Measurements from ENCODE around the gene OBP2B.
"Not testable (repeated sequence)": the region's sequence is repeated elsewhere in the genome, so short reads cannot be mapped to it uniquely, and the experiment has no call there.

OBP2B gene

DNA sequence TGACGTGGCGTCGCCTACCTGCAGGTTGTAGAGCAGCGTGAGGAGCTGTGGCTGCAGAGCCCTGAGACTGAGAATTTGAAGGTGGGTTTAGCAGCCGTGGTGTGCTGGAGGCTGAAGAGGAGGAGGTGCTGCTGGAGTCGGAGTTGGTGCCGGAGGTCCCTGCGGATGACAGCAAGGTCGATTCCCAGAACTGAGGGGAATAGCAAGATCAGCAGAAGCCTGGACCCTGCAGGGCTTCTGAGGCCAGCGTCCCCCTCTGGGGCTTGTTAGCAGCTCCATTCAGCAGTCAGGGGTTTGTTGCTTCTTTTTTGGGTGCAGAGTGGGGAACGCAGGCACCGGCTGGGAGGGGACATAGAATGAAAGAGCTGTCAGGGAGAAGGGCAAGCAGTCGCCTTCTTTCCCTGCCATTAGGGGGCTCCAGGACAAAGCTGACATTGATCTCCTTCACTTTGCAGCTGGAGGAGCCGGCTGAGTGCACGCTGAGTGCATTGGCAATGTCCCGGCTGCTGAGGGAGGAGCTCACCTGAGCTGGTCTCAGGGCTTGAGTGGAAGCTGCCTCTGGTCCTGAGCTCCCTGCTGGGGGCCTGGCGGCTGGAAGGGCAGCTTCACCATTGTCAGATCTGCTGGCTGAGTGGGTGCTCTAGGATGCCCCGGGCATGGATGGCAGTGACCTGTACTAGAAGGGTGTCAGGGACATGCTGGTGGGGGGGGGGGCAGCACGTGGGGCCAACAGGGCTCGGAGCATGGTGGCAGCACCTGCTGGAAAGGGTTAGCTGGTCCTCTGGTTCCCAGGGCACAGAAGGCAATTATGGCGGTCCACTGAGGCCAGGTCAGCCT is 20.8 kb downstream of the OBP2B start:
- TF ChIP-seq POLR2A (IDR thresholded peaks at IDR 0.05; ENCODE audit: low read depth, low read length) = no peak
- no peak for FAIRE-seq
- no peak for DNase-seq (ENCODE audit: insufficient read length, low spot score)

DNA sequence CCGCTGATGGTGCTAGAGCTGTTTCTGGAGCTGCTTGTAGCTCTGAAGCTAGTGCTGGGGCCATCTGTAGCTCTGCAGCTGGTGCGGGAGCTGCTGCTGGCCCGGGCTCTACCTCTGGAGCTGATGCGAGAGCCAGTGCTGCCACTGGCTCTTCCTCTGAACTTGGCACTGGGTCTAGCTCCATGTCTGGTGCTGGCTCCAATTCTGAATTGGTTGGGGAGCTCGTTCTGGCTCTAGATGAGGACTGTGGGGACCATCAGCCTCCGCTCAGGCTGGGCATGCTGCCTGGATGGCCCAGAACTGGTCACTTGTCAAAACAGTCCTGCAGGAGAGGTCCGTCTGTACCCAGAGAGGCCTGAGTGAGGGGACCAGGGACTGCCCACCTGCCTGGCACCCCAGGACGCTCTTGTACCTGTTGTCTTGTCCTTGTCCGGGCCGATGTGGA is 21.5 kb downstream of the OBP2B start:
- no peak for FAIRE-seq
- DNase-seq (ENCODE audit: insufficient read length, low spot score) = no peak
- no peak for TF ChIP-seq POLR2A (IDR thresholded peaks at IDR 0.05; ENCODE audit: low read depth, low read length)

DNA sequence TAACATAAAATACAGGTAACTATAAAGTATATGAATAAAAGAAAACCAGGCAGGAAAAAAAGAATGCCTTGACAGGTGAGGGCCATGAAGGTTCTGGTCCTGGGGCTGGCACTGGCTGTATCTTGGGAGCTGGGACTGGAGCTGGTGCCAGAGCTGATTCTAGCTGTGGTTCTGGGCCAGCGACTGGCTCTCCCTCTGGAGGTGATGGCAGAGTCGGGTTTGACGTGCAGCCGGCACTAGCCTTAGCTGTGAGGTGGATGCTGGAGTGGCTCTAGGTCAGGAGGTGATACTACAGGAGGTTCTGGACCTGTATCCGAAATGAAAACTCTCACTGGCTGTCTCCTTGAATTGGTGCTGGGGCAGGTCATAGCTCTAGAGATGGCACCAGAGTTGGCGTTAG is 22.3 kb downstream of the OBP2B start:
- TF ChIP-seq POLR2A (IDR thresholded peaks at IDR 0.05; ENCODE audit: low read depth, low read length) = no peak
- DNase-seq (ENCODE audit: insufficient read length, low spot score) (no peak), FAIRE-seq (no peak)

DNA sequence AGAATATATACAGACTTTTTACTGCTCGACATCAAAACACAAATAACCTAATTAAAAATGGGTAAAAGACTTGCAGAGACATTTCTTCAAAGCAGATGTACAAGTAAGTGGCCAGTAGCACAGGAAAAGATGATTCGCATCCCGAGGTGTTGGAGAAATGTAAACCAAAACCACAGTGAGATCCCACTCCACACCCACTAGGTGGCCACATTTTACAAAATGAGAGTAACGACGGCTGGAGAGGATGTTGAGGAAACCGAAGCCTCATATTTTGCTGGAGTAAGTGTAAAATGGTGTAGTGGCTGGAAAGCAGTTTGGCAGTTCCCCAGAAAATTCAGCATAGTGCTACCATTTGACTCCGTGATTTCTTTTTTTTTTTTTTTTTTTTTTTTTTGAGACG is 24.1 kb downstream of the OBP2B start:
- DNase-seq (ENCODE audit: insufficient read length, low spot score) = peak; percentile 63
- FAIRE-seq = no peak
- no peak for TF ChIP-seq POLR2A (IDR thresholded peaks at IDR 0.05; ENCODE audit: low read depth, low read length)

DNA sequence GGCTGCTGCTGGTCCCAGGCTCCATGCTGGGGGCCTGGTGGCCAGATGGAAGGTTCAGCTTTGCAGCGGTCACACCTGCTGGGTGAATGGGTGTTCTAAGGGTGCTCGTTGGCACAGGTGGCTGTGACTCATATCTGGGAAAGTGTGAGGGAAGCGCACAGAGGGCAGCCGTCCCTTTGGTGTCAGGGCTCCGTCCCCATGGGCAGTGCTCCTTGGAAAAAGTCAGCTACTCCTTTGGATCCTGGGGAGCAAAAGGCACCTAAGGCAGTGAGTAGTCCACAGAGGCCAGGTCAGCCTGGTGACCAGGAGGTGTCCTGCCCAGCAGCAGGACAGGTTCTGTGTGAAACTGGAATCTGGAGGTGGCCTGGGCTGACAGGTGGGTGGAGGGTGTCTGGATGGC is 26.9 kb downstream of the OBP2B start:
- FAIRE-seq (no peak), DNase-seq (ENCODE audit: insufficient read length, low spot score) (no peak)
- no peak for TF ChIP-seq POLR2A (IDR thresholded peaks at IDR 0.05; ENCODE audit: low read depth, low read length)

GRCh38 chr9:133181561-133181960 is 27.5 kb downstream of the OBP2B start:
- FAIRE-seq (no peak), DNase-seq (ENCODE audit: insufficient read length, low spot score) (no peak)
- TF ChIP-seq POLR2A (IDR thresholded peaks at IDR 0.05; ENCODE audit: low read depth, low read length) = no peak

GRCh38 chr9:133180953-133181352 is 28.1 kb downstream of the OBP2B start:
- FAIRE-seq (no peak), DNase-seq (ENCODE audit: insufficient read length, low spot score) (no peak)
- TF ChIP-seq POLR2A (IDR thresholded peaks at IDR 0.05; ENCODE audit: low read depth, low read length) = no peak

GRCh38 chr9:133173056-133173455 is 36.0 kb downstream of the OBP2B start:
- FAIRE-seq (no peak), DNase-seq (ENCODE audit: insufficient read length, low spot score) (no peak)

DNA sequence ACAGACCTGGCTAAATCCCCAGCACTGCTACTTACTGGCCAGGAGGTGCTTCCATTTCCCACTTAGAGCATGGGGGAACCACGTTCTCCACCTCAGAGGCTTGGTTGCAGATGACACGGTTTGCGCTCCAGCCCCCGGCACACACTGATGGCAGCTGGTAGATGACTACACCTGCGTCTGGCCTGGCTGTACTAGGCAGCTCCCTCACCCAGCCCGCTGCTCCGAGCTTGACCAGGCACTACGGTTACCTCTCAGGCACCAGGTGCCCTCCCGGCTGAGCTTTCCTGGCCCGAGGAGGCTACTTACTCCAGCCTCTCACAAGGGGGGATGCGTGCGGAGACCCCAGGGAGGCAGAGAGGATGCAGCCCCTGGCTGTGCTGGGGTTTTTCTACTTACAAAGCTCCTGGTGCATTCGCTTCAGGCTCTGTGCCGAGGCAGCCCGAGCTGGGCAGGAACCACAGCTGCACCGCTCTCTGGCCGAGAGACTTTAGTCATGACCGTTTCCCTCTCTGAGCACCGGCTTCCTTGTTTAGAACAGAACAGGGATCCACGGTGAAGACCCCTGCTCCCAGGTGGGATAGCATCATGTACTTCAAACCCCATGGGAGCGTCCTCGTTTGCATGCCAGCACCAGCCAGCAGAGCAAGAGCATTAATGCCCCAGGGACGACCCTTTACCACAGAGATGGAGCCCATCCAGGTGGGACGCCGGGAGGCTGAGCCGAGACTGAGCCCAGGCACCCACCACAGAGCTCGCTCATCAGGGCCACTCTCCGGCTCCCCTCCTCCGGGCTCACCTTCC is 37.7 kb downstream of the OBP2B start:
- no peak for TF ChIP-seq POLR2A (IDR thresholded peaks at IDR 0.05; ENCODE audit: low read depth, low read length)
- no peak for DNase-seq (ENCODE audit: insufficient read length, low spot score)
- no peak for FAIRE-seq

More at GRCh38 chr9:133173056-133173455, 36.0 kb downstream of the OBP2B start:
- no peak for TF ChIP-seq POLR2A (IDR thresholded peaks at IDR 0.05; ENCODE audit: low read depth, low read length)

- TF ChIP-seq POLR2A (IDR thresholded peaks at IDR 0.05; ENCODE audit: low read depth, low read length) = no peak
- DNase-seq (ENCODE audit: insufficient read length, low spot score) (no peak), FAIRE-seq (no peak)
These were observed 38.3 kb downstream of the OBP2B start for GRCh38 chr9:133170716-133171115.

GRCh38 chr9:133169687-133170086 is 39.4 kb downstream of the OBP2B start:
- not testable (repeated sequence) for FAIRE-seq; DNase-seq (ENCODE audit: insufficient read length, low spot score)

DNA sequence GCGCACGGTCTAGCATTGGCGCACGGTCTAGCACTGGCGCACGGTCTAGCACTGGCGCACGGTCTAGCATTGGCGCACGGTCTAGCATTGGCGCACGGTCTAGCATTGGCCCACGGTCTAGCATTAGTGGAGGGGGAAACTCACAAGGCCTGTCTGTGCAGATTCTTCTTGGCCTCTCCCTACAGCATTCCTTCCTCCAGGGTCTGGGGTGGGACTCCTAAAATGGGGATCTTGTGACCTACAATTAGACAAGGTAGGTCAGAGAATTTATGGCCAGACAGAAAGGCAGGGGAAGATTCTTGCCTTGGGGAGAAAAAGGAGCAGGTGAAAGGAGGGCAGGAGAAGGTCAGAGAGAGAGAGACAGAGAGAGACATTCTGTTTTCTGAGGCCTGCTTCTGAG is 39.9 kb downstream of the OBP2B start:
- no peak for FAIRE-seq
- no peak for TF ChIP-seq POLR2A (IDR thresholded peaks at IDR 0.05; ENCODE audit: low read depth, low read length)

DNA sequence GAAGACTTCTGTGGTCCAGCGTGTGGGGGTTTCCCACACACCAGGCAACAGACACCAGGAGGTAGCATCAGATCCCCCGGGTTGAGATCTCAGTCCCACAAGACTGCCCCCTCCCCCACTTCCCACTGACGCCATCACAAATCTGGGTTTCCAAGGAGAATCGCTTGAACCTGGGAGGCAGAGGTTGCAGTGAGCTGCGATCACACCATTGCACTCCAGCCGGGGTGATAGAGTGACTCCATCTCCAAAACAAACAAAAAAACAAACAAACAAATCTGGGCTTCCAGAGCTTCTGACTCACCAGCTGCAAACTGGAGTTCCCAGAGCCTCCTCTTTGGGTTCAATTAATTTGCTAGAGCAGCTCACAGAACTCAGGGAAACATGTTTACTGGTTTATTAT is 40.6 kb downstream of the OBP2B start:
- no peak for TF ChIP-seq POLR2A (IDR thresholded peaks at IDR 0.05; ENCODE audit: low read depth, low read length)
- no peak for FAIRE-seq
- DNase-seq (ENCODE audit: insufficient read length, low spot score) = no peak

More for the DNA sequence above, 39.9 kb downstream of the OBP2B start:
- DNase-seq (ENCODE audit: insufficient read length, low spot score) = no peak

GRCh38 chr9:133167769-133168168 is 41.3 kb downstream of the OBP2B start:
- FAIRE-seq (no peak), DNase-seq (ENCODE audit: insufficient read length, low spot score) (no peak)
- TF ChIP-seq POLR2A (IDR thresholded peaks at IDR 0.05; ENCODE audit: low read depth, low read length) = no peak

Measured in H54 (cell line).